Esophagus squamous epithelium (tissue), 5 donors: ENCODE results near the gene PCDH9. TPM values are rescaled to one million over a fixed set of nuclear protein-coding genes. Genes with fewer than 3 reads are reported as not detected.

Experiments used
- DNase-seq: peaks from one replicate; lab custom pipeline; 2025; lab: John Stamatoyannopoulos, UW
- H3K27ac ChIP-seq, 4 donors: fragments of 200-600 bp; sonication (generic); one replicate each; pipeline ENCODE4 v1.5.1; 2016 to 2019; ENCODE audit warnings: mild to moderate bottlenecking in 1 of 4
- H3K27me3 ChIP-seq, 4 donors: fragments of 200-600 bp; sonication (generic); 1 replicate in 3 of 4; 2 replicates in 1 of 4; pipeline versions ENCODE4 v1.5.1 to v1.6.0; 2017 to 2021; ENCODE audit warnings: antibody characterized with exemption in 1 of 4
- H3K36me3 ChIP-seq, 3 donors: fragments of 200-600 bp; sonication (generic); one replicate each; pipeline ENCODE4 v1.5.1; 2016 to 2019
- H3K4me1 ChIP-seq, 3 donors: fragments of 200-600 bp; sonication (generic); one replicate each; pipeline ENCODE4 v1.5.1; 2017 to 2019
- H3K4me3 ChIP-seq, 4 donors: fragments of 200-600 bp; sonication (generic); 1 replicate in 3 of 4; 2 replicates in 1 of 4; pipeline ENCODE4 v1.5.1; 2016 to 2019; ENCODE audit warnings: mild to moderate bottlenecking in 2 of 4, moderate library complexity in 1 of 4
- H3K9me3 ChIP-seq, 3 donors: fragments of 200-600 bp; sonication (generic); one replicate each; pipeline ENCODE4 v1.5.1; 2016 to 2019
- CTCF ChIP-seq, 6 experiments: fragments of 450-650 bp in 4 of 6; fragments of 200-600 bp in 2 of 6; sonication (generic) in 2 of 6; IDR thresholded peaks; one replicate each; pipeline ENCODE4 v1.5.1; 2016 to 2019; ENCODE audit warnings: antibody characterized with exemption in 6 of 6, mild to moderate bottlenecking in 4 of 6, moderate library complexity in 4 of 6
- POLR2A ChIP-seq, 4 donors: fragments of 450-650 bp; IDR thresholded peaks; one replicate each; pipeline ENCODE4 v1.6.1; 2017; ENCODE audit warnings: antibody characterized with exemption in 4 of 4, mild to moderate bottlenecking in 4 of 4, moderate library complexity in 3 of 4
- WGBS, 2 donors: methylation state at CpG; one replicate each; pipeline ENCODE4 v1.1.5; 2018; 5-methylcytosine and 5-hydroxymethylcytosine counted together
- intact Hi-C: fragments of 100-400 bp; cut with DNase I; formaldehyde crosslinking; loops from one replicate; pipeline ENCODE4 v1.15.0; 2022
- total RNA-seq, 4 donors: library from RNA; depleted of rRNA; stranded (reverse); fragments of >200 nt; gene quantifications; one replicate each; pipeline ENCODE4 v1.1.0, GENCODE V29; 2016
- donor health status: DM: yes; HTN: yes; CAD: no.

PCDH9 gene
- total RNA-seq, 4 donors from 2014 or later, result 0.04 to 1.9 (median 0.45) TPM

DNA sequence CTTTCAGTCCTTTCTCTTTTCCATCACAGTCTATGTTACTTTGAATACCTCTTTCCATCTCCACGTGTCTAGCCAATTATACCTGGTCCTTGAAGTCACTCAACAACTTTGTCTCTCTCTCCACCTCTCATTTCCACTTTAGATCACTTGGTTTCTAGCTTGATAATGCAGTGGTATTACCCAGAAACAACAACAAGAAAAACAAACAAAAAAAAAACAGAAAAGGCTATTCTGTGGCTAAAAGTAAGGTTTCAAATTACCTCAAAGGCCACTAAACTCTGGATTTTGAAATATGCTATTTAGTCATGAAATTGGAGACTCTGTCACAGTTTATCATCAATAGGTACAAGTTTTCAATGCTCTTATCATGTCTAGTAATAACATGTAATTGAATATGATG, 184.8 kb downstream of the PCDH9 start:
- H3K27me3 ChIP-seq, result no peaks in the 10 kb centered on the region
- no peak overlapping the region for H3K27ac ChIP-seq
- no peak for TF ChIP-seq CTCF (IDR thresholded peaks at IDR 0.05)
- no peaks in the 10 kb centered on the region for H3K4me1 ChIP-seq
- H3K9me3 ChIP-seq, result no peaks in the 10 kb centered on the region
- intact Hi-C loops, result no loop called here
- H3K4me3 ChIP-seq, result no peak overlapping the region
- WGBS, 2 donors, result 42 to 53% methylated on average over 1 of the region's 1 CpG
- no peak for DNase-seq
- H3K36me3 ChIP-seq, result no peaks in the 10 kb centered on the region

GRCh38 chr13:67043901-67044300, 186.2 kb downstream of the PCDH9 start:
- TF ChIP-seq CTCF (IDR thresholded peaks at IDR 0.05) (no peak), POLR2A (IDR thresholded peaks at IDR 0.05) (no peak)
- Histone ChIP-seq H3K4me3 (no peak overlapping the region), H3K36me3 (no peaks in the 10 kb centered on the region), H3K9me3 (no peaks in the 10 kb centered on the region), H3K27me3 (no peaks in the 10 kb centered on the region), H3K27ac (no peak overlapping the region), H3K4me1 (no peaks in the 10 kb centered on the region)
- intact Hi-C loops, result no loop called here
- WGBS, 2 donors, result 57 to 65% methylated on average over 1 of the region's 1 CpG
- DNase-seq, result no peak

- no peak for DNase-seq
- Histone ChIP-seq H3K4me3 (no peak overlapping the region), H3K27me3 (no peaks in the 10 kb centered on the region), H3K27ac (no peak overlapping the region), H3K9me3 (no peaks in the 10 kb centered on the region), H3K4me1 (no peaks in the 10 kb centered on the region), H3K36me3 (no peaks in the 10 kb centered on the region)
- intact Hi-C loops, result no loop called here
- 25 to 64% methylated on average over 1 to 2 of the region's 2 CpGs for WGBS, 2 donors
- TF ChIP-seq CTCF (IDR thresholded peaks at IDR 0.05) (no peak), POLR2A (IDR thresholded peaks at IDR 0.05) (no peak)
These were observed 187.6 kb downstream of the PCDH9 start for GRCh38 chr13:67042556-67042955.

DNA sequence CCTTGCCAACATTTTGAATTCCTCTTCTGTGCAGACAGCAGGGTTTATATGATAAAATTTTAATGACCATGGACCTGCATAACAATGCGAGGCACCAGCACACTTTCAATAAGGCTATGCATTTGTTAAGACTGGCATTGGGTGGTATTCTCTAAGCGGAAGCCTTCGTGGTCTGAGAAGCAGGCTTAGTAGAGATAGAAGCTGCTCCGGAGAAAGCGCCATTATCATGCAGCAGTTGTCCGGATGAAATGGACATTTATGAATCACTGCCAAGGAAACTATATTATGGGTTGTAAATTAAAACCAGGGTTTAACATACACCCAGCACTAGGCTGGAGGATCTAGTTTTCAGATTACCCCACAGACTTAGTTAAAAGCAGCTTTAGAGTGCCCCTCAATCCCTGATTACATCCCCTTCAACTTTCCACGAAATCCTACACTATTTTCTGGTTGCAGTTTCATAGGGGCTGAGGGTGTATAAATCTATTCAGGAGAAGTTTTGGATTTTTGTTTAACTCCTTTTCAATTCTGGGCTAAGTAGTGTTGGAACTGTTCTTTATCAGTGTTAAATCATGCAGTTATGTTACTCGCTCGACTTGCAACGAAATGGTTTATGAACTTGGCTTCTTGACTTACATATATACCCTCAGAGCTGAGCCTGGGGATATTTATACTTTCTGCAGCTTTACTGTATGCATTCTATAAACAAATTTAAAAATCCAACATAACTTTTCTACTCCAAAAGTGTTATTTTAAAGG, 193.3 kb downstream of the PCDH9 start:
- Histone ChIP-seq H3K4me1 (no peaks in the 10 kb centered on the region), H3K27me3 (no peaks in the 10 kb centered on the region), H3K27ac (no peak overlapping the region), H3K4me3 (no peak overlapping the region), H3K36me3 (no peaks in the 10 kb centered on the region), H3K9me3 (no peaks in the 10 kb centered on the region)
- intact Hi-C loops, result no loop called here
- 75 to 83% methylated on average over 10 of the region's 10 CpGs for WGBS, 2 donors
- no peak for TF ChIP-seq POLR2A (IDR thresholded peaks at IDR 0.05)
- no peak for DNase-seq

GRCh38 chr13:67033170-67033569, 197.0 kb downstream of the PCDH9 start:
- TF ChIP-seq CTCF (IDR thresholded peaks at IDR 0.05) (no peak), POLR2A (IDR thresholded peaks at IDR 0.05) (no peak)
- Histone ChIP-seq H3K27me3 (no peaks in the 10 kb centered on the region), H3K4me3 (no peak overlapping the region), H3K36me3 (no peaks in the 10 kb centered on the region), H3K4me1 (no peaks in the 10 kb centered on the region), H3K9me3 (no peaks in the 10 kb centered on the region), H3K27ac (no peak overlapping the region)
- no peak for DNase-seq
- WGBS, 2 donors, result 61 to 83% methylated on average over 1 of the region's 1 CpG
- intact Hi-C loops, result no loop called here
